Suprapubic skin (tissue), 3 donors: ENCODE data around the gene ARRDC4.

Source experiments
- CTCF ChIP-seq, 2 donors: fragments of 200-600 bp in 1 of 2; fragments of 450-650 bp in 1 of 2; sonication (generic) in 1 of 2; IDR thresholded peaks; one replicate each; pipeline ENCODE4 v1.5.1; 2016 to 2019; ENCODE audit warnings: antibody characterized with exemption in 2 of 2, mild to moderate bottlenecking in 1 of 2, moderate library complexity in 1 of 2
- EP300 ChIP-seq: sonication (generic); formaldehyde crosslinking; IDR thresholded peaks from one replicate; pipeline ENCODE4 v1.6.1; 2017; ENCODE audit warnings: antibody characterized with exemption
- POLR2A ChIP-seq, 2 donors: fragments of 450-650 bp; IDR thresholded peaks; one replicate each; pipeline ENCODE4 v1.6.1; 2017; ENCODE audit warnings: antibody characterized with exemption in 2 of 2, mild to moderate bottlenecking in 2 of 2, moderate library complexity in 2 of 2

GRCh38 chr15:97998307-97999071, 38.0 kb downstream of the ARRDC4 start:
- no peak for TF ChIP-seq CTCF (IDR thresholded peaks at IDR 0.05)
- no peak for TF ChIP-seq POLR2A (IDR thresholded peaks at IDR 0.05)
- no peak for TF ChIP-seq EP300
